Endothelial cell of umbilical vein (primary cell): ENCODE results near the gene IRF2BPL. TPM values are rescaled to one million over a fixed set of nuclear protein-coding genes. Genes with fewer than 3 reads are reported as not detected.

Experiments used
- BruUV-seq: library from RNA; stranded (reverse); fragments of 400-500 nt; replicated peaks from 2 replicates; lab custom pipeline; 2021; lab: Mats Ljungman, UMichigan
- CTCF ChIA-PET: fragments of 300-600, 350-600 bp; sonication (Branson Sonifier 250); formaldehyde crosslinking; loops from one replicate; lab custom pipeline; 2021; ENCODE audit warnings: antibody characterized with exemption, inconsistent platforms; lab: Charles Lee
- POLR2A ChIA-PET: fragments of 300-600, 350-600 bp; sonication (Branson Sonifier 250); formaldehyde crosslinking; loops from one replicate; lab custom pipeline; 2021; ENCODE audit warnings: antibody characterized with exemption, inconsistent platforms; lab: Charles Lee
- DNase-seq: peaks from one replicate; pipeline ENCODE4 v3.0.0-alpha.2; 2011; ENCODE audit warnings: low read depth, low spot score
- FAIRE-seq: peaks from 2 replicates; lab custom pipeline; 2011; peaks lifted over from hg19 to GRCh38; lab: Jason Lieb, UNC
- H2AFZ ChIP-seq: 2 replicates; pipeline ENCODE4 v1.6.0; 2012; ENCODE audit warnings: low read depth, low read length, control low read depth, inconsistent platforms
- H3K27ac ChIP-seq: 2 replicates; pipeline ENCODE4 v1.5.1; 2011; ENCODE audit warnings: low read depth, mild to moderate bottlenecking, control low read depth, low read length, moderate library complexity; ENCODE audit not compliant: insufficient read depth
- H3K27me3 ChIP-seq, 2 experiments: 2 replicates each; pipeline versions ENCODE4 v1.6.0 to v1.6.1; 2011; ENCODE audit warnings: low read length in 2 of 2, mixed read lengths in 1 of 2; ENCODE audit not compliant: control insufficient read depth in 2 of 2, insufficient read depth in 2 of 2
- H3K36me3 ChIP-seq, 2 experiments: 2 replicates in 1 of 2; 3 replicates in 1 of 2; pipeline ENCODE4 v1.5.1; 2011; ENCODE audit warnings: low read length in 2 of 2, mild to moderate bottlenecking in 1 of 2, moderate library complexity in 1 of 2; ENCODE audit not compliant: control insufficient read depth in 2 of 2, insufficient read depth in 2 of 2; ENCODE audit errors: extremely low read depth in 1 of 2
- H3K4me1 ChIP-seq: 3 replicates; pipeline ENCODE4 v1.5.1; 2011; ENCODE audit warnings: mild to moderate bottlenecking, low read length; ENCODE audit not compliant: control insufficient read depth, insufficient read depth; ENCODE audit errors: extremely low read depth
- H3K4me2 ChIP-seq: 2 replicates; pipeline ENCODE4 v1.6.1; 2011; ENCODE audit warnings: low read length, control low read depth, mixed read lengths; ENCODE audit not compliant: insufficient read depth
- H3K4me3 ChIP-seq, 3 experiments: fragments of 200-600 bp in 1 of 3; sonication (generic), shearing (Covaris generic) in 1 of 3; replicated peaks in 1 of 3; 2 replicates each; pipeline ENCODE4 v1.5.1; 2011 to 2016; ENCODE audit warnings: control low read depth in 3 of 3, low read length in 3 of 3, mild to moderate bottlenecking in 2 of 3, inconsistent platforms in 1 of 3, low read depth in 1 of 3, moderate library complexity in 1 of 3; ENCODE audit not compliant: insufficient read depth in 1 of 3
- H3K79me2 ChIP-seq: 2 replicates; pipeline ENCODE4 v1.6.0; 2012; ENCODE audit warnings: low read length, inconsistent platforms; ENCODE audit not compliant: control insufficient read depth, insufficient read depth
- H3K9ac ChIP-seq: replicated peaks from 2 replicates; pipeline ENCODE3; 2011; ENCODE audit warnings: low read length, control low read depth; ENCODE audit not compliant: insufficient read depth; ENCODE audit errors: extremely low read depth
- H3K9me1 ChIP-seq: replicated peaks from 3 replicates; pipeline ENCODE4 v1.6.0; 2011; ENCODE audit warnings: mild to moderate bottlenecking, low read length; ENCODE audit not compliant: control insufficient read depth, insufficient read depth; ENCODE audit errors: extremely low read depth
- H3K9me3 ChIP-seq: replicated peaks from 2 replicates; pipeline ENCODE4 v1.5.1; 2012; ENCODE audit warnings: low read length, inconsistent platforms; ENCODE audit not compliant: control insufficient read depth, insufficient read depth
- H4K20me1 ChIP-seq: replicated peaks from 2 replicates; pipeline ENCODE3; 2011; ENCODE audit warnings: mild to moderate bottlenecking, low read length; ENCODE audit not compliant: control insufficient read depth, insufficient read depth; ENCODE audit errors: extremely low read depth
- CTCF ChIP-seq, 2 donors: IDR thresholded peaks; 1 replicate in 1 of 2; 2 replicates in 1 of 2; pipeline ENCODE4 v1.5.1; 2011; ENCODE audit warnings: low read length in 2 of 2, mild to moderate bottlenecking in 2 of 2, moderate library complexity in 2 of 2, control low read depth in 1 of 2, inconsistent platforms in 1 of 2, low read depth in 1 of 2; ENCODE audit not compliant: insufficient read depth in 1 of 2; ENCODE audit errors: extremely low read depth in 1 of 2
- EZH2 ChIP-seq: IDR thresholded peaks from 2 replicates; pipeline ENCODE4 v1.6.1; 2012; ENCODE audit warnings: borderline replicate concordance, low read depth, mild to moderate bottlenecking, moderate library complexity, low read length, inconsistent platforms; ENCODE audit not compliant: severe bottlenecking
- dilution Hi-C: fragments of 300-500 bp; cut with MboI; formaldehyde crosslinking; loops from one replicate; pipeline ENCODE4 v1.15.0; 2019; ENCODE audit warnings: low sequenced_read_pairs; ENCODE audit not compliant: extremely low pct_ligation_motif_present
- intact Hi-C: fragments of 100-400 bp; cut with micrococcal nuclease; formaldehyde crosslinking; loops from one replicate; pipeline ENCODE4 v1.10.0; 2022
- polyA plus RNA-seq, 4 experiments: library from polyadenylated mRNA; depleted of rRNA in 3 of 4; stranded (reverse) in 3 of 4; unstranded in 1 of 4; fragments of >200 nt; gene quantifications; 2 replicates each; pipeline versions ENCODE4 v1.2.1 to v1.2.3, GENCODE V29; 2011 to 2012; ENCODE audit warnings: missing spikeins in 1 of 4
- total RNA-seq: library from RNA; stranded (reverse); gene quantifications from 2 replicates; pipeline ENCODE4 v1.2.3, GENCODE V29; 2021

IRF2BPL gene
- total and polyA plus RNA-seq, 2 donors (not counting 3 experiments of a cell fraction or from before 2014, with no cell fraction given), result 9.3 to 23.3 TPM

DNA sequence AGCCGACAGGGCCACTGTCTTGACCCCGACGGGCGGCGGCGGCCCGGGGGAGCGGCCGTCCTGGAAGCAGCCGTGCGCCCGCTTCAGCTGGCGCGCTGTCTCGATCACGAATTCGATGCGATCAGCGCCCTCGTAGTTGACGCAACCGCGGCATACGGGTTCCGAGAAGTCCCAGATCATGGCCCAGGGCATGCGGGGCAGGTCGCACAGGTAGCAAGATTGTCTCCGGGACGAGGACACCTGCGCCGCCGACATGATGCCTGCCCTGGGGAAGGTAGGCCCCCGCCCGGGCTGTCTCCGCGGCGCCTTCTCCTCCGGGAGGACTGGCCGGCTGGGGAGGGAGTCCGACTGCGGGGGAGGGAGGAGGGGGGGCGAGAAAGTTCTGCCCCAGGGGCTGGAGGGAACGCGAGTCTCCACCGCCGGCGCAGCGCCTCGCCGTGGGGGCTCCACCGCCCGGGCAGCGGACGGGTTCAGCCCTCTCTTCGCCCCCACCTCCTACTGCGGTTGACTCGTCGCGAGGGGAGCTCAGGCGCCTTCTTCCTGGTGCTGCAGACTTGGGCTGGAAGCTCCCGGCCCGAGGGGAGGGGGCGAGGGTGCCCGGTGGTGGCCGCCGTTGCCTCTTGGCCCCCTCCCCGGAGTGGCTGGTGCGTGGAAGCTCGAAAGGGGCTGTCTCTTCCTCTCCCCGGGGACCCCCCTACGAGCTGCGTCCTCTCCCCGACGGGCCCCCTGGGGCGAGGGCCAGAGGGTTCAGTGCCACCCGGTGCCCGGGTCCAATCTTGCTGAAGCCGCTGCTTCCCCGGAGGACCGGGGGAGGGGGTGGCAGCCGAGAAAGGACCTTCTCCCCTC, 747 bp downstream of the IRF2BPL start:
- Histone ChIP-seq H4K20me1 (no peaks in the 10 kb centered on the region), H3K27me3 (no peaks in the 10 kb centered on the region), H3K9me3 (no peaks in the 10 kb centered on the region), H3K9me1 (no peaks in the 10 kb centered on the region), H3K4me1 (peaks cover 49% of the 10 kb centered on the region), H3K36me3 (no peaks in the 10 kb centered on the region), H3K4me2 (peak overlapping the region; percentile 48), H3K4me3 (peak overlapping the region; percentile 24 to 90 (median 46)), H3K9ac (peak overlapping the region; percentile 94), H3K79me2 (peaks cover 38% of the 10 kb centered on the region), H3K27ac (peak overlapping the region; percentile 80), H2AFZ (peak overlapping the region; percentile 1)
- TSS peak; percentile 16 for BruUV-seq
- POLR2A ChIA-PET, result interaction anchor here (0.9 to 1.9 kb wide), 3 partner anchors 12 to 78 kb away, joined by 3 to 9 read pairs (median 6); no protein-coding TSS in a partner anchor
- dilution Hi-C loops (no loop called here), intact Hi-C loops (loop anchor here (1.0 to 2.0 kb wide), 7 partner anchors 13 to 114 kb away; partner anchors contain the start of gene CIPC)
- CTCF ChIA-PET, result interaction anchor here (0.8 to 7.7 kb wide), 15 partner anchors 10 to 155 kb away, joined by 3 to 58 read pairs (median 16); no protein-coding TSS in a partner anchor
- FAIRE-seq (no peak), DNase-seq (peak; percentile 64)
- TF ChIP-seq CTCF (IDR thresholded peaks at IDR 0.05; ENCODE audit: extremely low read depth in 1 of 2, insufficient read depth in 1 of 2, low read depth in 1 of 2, low read length in 2 of 2) (peak in 1 of 2 donors; percentile 40), EZH2 (no peak)
